ENCODE measurements around the gene CLPSL1.

CLPSL1 gene

DNA sequence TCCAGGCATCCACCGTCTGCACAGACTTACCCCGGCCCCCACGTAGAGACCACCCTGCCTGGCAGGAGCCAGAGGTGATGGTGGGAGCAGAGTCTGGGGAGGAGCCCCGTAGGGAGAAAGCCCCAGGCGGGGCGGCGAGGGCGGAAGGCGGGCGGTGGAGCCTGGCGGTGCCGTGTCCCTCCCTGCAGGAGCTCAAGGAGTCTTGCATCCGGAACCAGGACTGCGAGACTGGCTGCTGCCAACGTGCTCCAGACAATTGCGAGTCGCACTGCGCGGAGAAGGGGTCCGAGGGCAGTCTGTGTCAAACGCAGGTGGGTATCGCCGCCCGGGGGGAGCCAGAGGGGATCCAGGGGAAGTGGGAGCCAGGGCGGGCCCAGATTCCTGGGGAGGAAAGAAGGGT, 6.0 kb downstream of the CLPSL1 start:
- no peak overlapping the region for H3K4me3 ChIP-seq (ENCODE audit: low read depth, low read length)
- ChIA-PET CTCF (interaction anchor here (0.6 to 4.4 kb wide), 2 partner anchors 11 to 46 kb away, joined by 3 to 33 read pairs; partner anchors contain the start of gene CLPS), POLR2A (no interaction called here)
- no peak for TF ChIP-seq CTCF (IDR thresholded peaks at IDR 0.05; ENCODE audit: insufficient read depth, low read length, missing control alignments)
- DNase-seq (ENCODE audit: low read depth, low spot score): no peak

DNA sequence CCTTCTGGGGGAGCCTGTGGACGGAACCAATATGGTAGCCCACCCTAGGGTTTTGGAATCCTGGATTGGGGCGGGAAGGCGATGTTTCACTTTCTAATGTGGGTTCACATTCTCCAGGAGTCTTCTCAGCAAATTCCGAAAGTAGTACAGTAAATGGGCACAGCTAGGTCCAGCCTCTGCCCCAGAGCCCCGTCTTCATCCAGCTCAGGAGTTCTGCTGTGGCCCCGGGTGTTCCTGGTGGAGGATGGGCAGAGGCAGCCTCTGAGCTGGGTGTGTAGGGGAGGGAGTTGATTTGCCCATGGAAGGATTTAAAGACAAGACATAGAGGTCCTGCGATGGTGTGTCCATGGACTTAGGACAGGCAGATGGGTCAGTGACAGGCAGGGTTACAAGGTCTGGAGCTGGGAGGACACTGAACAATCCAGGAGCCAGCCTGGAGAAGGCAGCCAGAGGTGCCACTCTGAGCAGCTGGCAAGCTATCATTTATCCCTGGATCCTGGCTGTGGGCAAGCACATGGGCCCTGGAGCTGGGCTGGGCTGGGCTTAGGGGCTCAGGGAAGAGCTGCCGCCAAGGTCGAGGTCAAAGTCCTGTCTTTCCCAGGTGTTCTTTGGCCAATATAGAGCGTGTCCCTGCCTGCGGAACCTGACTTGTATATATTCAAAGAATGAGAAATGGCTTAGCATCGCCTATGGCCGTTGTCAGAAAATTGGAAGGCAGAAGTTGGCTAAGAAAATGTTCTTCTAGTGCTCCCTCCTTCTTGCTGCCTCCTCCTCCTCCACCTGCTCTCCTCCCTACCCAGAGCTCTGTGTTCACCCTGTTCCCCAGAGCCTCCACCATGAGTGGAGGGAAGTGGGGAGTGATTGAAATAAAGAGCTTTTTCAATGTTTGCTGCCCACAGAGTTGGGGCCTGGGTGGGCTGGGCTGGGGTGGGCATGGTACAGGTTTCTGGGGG, 6.7 kb downstream of the CLPSL1 start:
- TF ChIP-seq CTCF (IDR thresholded peaks at IDR 0.05; ENCODE audit: insufficient read depth, low read length, missing control alignments): no peak
- DNase-seq (ENCODE audit: low read depth, low spot score): no peak
- ChIA-PET CTCF (interaction anchor here (4.0 to 4.4 kb wide), 2 partner anchors 10 to 50 kb away, joined by 18 to 33 read pairs; partner anchors contain the start of genes ARMC12 and CLPS), POLR2A (interaction anchor here (1.4 kb wide), 1 partner anchor 11 kb away, joined by 6 read pairs; no protein-coding TSS in a partner anchor)
- H3K4me3 ChIP-seq (ENCODE audit: low read depth, low read length): no peak overlapping the region

DNA sequence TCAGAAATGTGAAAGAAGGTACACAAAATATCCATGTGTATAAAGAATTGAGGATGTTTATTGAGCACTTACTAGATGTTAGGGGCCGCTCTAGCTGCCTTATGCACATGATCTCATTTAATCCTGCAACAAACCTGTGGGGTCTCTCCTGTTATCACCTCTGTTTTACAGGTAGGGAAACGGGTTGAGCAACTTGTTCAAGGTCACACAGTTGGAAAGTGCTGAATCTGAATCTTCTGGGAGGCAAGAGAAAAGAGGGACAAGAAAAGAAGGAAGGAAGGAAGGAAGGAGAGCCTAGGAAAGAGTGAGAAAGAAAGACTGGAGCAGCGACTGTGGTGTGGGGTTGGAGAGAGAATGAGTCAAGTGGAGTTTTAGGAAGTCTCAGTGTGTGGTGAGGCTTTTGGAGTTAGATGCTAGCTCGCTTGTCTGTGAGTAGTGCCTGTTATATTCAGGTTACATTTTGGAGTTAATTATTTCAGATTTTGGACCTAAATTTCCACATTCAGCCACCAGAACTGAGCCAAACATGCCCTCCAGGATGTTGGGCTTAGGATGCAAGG, 7.7 kb downstream of the CLPSL1 start:
- TF ChIP-seq CTCF (IDR thresholded peaks at IDR 0.05; ENCODE audit: insufficient read depth, low read length, missing control alignments): no peak
- ChIA-PET CTCF (interaction anchor here (0.9 to 4.4 kb wide), 4 partner anchors 9 to 241 kb away, joined by 3 to 33 read pairs (median 10); partner anchors contain the start of genes ARMC12 and CLPS), POLR2A (interaction anchor here (1.4 kb wide), 1 partner anchor 10 kb away, joined by 6 read pairs; no protein-coding TSS in a partner anchor)
- no peak overlapping the region for H3K4me3 ChIP-seq (ENCODE audit: low read depth, low read length)
- no peak for DNase-seq (ENCODE audit: low read depth, low spot score)

GRCh38 chr6:35790683-35791082, 9.9 kb downstream of the CLPSL1 start:
- H3K4me3 ChIP-seq (ENCODE audit: low read depth, low read length): no peak overlapping the region
- ChIA-PET POLR2A (no interaction called here), CTCF (interaction anchor here (4.0 kb wide), 1 partner anchor 53 kb away, joined by 18 read pairs; the partner anchor contains the start of gene ARMC12)
- DNase-seq (ENCODE audit: low read depth, low spot score): no peak
- TF ChIP-seq CTCF (IDR thresholded peaks at IDR 0.05; ENCODE audit: insufficient read depth, low read length, missing control alignments): no peak

DNA sequence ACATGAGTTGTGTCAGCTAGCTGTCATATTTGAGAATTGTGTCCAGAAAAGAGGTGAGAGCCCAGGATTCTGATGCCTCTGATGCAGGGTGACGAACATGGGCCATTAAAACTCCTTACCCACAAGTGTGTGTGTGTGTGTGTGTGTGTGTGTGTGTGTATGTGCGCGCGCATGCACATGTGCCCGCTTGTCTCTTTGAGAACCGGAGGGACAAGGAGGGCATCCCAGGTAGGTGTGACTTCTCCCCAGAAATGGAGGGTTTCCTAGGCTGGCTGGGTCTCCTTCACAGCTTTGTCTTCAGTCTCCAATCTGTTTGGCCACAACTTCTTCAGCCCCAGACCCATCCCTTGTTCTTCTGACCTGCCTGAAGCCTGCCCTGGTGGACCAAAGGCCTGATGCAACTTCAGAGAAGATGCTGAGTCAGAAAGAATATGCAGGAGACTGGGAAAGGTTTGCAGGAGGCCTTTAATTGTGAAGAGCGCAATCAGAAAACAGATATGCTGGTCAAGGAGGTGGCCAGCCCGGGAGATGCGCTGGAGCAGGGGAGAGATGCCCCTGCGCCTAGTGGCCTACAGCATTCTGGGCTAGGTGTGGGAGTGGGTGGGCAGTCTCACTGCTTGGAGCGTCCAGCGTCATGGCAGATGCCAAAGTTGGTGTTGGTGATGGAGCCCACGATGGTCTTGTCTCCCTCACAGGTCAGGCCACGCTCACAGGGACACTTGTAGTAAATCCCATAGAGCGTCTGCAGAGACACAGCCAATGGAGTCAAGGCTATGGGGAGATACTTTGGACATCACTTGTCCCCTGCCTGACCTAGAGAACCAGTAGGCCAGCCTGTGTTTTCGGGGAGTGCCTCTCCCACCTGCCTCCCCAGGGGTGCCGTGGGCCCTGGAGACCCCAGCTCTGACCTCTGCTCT, 14.0 kb downstream of the CLPSL1 start:
- TF ChIP-seq CTCF (IDR thresholded peaks at IDR 0.05; ENCODE audit: insufficient read depth, low read length, missing control alignments): no peak
- POLR2A ChIA-PET: interaction anchor here (0.6 kb wide), 1 partner anchor 1667 kb away, joined by 3 read pairs; no protein-coding TSS in a partner anchor
- H3K4me3 ChIP-seq (ENCODE audit: low read depth, low read length): no peak overlapping the region
- CTCF ChIA-PET: no interaction called here
- no peak for DNase-seq (ENCODE audit: low read depth, low spot score)

Measured in AG04449 (cell line).